Skin epidermis (tissue), 12 donors: ENCODE results near the gene DBNDD1.
A peak's percentile ranks its signal among the peaks of the same experiment; 100 is the strongest.
"Not testable (repeated sequence)": the region's sequence is repeated elsewhere in the genome, so short reads cannot be mapped to it uniquely, and the experiment has no call there.

Source experiments
- H3K27ac ChIP-seq, 21 experiments: fragments of 200-600 bp; sonication (generic) in 11 of 21; one replicate each; pipeline ENCODE4 v1.5.0; 2020; ENCODE audit warnings: mild to moderate bottlenecking in 3 of 21, inconsistent platforms in 2 of 21, moderate library complexity in 2 of 21
- H3K4me3 ChIP-seq, 7 experiments: fragments of 200-600 bp; sonication (generic) in 2 of 7; one replicate each; pipeline ENCODE4 v1.5.0; 2020; ENCODE audit warnings: inconsistent platforms in 2 of 7, mild to moderate bottlenecking in 2 of 7, moderate library complexity in 1 of 7

DBNDD1 gene

DNA sequence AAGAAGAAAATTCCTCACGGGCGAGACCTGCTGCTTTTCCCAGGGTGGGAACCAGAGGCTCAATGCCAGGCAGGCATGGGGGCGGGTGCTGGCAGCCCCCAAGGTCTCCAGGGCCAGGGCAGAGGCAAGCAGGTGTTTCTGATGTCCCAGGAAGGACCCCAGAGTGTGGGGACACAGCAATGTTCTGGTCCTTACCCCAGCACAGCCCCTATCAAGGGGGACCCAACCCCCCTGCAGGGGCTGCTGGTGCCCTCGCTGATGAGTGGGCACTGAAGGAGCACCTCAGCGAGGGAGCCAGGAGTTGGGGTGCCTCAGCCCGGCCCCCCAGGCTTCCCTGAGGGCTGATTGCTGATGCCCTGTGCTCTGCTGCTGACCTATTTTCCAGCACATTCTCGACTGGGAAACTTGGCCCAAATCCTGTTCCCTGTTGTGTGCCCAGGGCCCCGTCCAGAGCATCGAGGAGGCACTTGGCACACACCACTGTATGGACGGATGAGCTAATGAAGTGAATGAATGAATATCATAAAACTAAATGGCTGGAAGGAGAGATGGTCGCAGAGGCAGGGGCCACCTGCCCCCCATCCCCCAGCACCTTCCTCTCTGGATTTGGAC is 2.8 kb downstream of the DBNDD1 start:
- H3K27ac ChIP-seq, result no peak overlapping the region
- no peak overlapping the region for H3K4me3 ChIP-seq

GRCh38 chr16:90015586-90016338 is 3.5 kb downstream of the DBNDD1 start:
- H3K4me3 ChIP-seq, result no peak overlapping the region
- H3K27ac ChIP-seq, result no peak overlapping the region

GRCh38 chr16:90012991-90013745 is 6.1 kb downstream of the DBNDD1 start:
- Histone ChIP-seq H3K4me3 (no peak overlapping the region), H3K27ac (no peak overlapping the region)

GRCh38 chr16:90011908-90012501 is 7.3 kb downstream of the DBNDD1 start:
- Histone ChIP-seq H3K4me3 (no peak overlapping the region), H3K27ac (no peak overlapping the region)

DNA sequence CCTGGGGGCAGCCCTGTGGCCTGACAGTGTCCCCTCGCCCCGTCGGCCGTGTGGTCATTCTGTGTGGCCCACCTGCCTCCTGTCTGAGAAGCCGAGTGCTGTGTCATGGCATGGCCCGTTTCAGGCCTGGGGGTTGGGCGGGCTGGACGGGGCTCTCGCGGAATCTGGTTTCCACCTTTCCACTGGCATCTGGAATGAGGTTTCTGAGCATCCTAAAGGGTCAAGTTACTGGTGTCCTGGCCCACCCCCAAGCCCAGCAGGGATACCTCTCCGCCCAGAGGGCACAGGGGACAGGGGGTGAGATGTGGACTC is 7.8 kb downstream of the DBNDD1 start:
- Histone ChIP-seq H3K4me3 (no peak overlapping the region), H3K27ac (no peak overlapping the region)

GRCh38 chr16:90010676-90011507 is 8.4 kb downstream of the DBNDD1 start:
- Histone ChIP-seq H3K27ac (no peak overlapping the region), H3K4me3 (no peak overlapping the region)

- no peak overlapping the region for H3K27ac ChIP-seq
- no peak overlapping the region for H3K4me3 ChIP-seq
These were observed 9.9 kb downstream of the DBNDD1 start for GRCh38 chr16:90009172-90009899.

DNA sequence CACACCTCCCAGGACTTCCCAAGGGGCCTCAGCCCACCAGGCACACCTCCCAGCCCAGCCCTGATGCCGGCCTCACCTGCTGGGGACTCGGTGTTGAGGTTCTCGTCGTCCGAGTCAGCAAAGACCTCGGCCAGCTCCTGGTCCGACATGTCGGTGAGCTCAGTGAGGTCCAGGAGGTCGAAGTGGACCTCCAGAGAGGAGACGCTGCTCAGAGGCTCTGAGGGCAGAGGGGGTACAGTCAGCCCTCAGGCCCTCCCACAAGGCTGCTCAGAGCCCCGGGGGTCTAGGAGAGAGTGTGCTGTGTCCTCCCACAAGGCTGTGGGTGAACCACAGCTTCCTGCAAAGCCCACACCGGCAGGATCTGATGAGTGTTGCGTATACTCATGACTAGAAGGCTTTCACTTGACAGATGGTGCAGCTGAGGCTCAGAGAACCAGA is 10.5 kb downstream of the DBNDD1 start:
- Histone ChIP-seq H3K27ac (no peak overlapping the region), H3K4me3 (no peak overlapping the region)

- H3K4me3 ChIP-seq, H3K27ac ChIP-seq: not testable (repeated sequence)
These were observed 11.5 kb downstream of the DBNDD1 start for GRCh38 chr16:90007635-90008234.

DNA sequence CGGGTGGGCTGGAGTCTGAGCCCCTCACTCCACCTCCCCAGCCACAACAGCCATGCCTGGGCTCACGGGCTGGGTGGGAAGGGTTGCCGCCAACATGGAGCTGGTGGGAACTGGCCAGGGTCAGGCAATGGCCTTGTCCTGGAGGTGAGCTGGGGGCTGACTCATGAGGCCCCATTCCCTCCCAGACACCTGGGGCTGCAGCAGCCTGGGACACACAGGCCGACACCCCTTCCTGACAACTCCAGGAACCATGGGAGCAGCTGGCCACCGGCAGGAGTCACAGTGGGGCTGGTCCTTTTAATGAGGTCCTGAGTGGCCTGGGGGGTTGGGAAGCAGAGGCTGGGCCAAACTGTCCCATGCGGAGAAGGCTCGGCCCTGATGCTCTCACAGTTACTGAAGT is 12.2 kb downstream of the DBNDD1 start:
- Histone ChIP-seq H3K27ac (no peak overlapping the region), H3K4me3 (no peak overlapping the region)

DNA sequence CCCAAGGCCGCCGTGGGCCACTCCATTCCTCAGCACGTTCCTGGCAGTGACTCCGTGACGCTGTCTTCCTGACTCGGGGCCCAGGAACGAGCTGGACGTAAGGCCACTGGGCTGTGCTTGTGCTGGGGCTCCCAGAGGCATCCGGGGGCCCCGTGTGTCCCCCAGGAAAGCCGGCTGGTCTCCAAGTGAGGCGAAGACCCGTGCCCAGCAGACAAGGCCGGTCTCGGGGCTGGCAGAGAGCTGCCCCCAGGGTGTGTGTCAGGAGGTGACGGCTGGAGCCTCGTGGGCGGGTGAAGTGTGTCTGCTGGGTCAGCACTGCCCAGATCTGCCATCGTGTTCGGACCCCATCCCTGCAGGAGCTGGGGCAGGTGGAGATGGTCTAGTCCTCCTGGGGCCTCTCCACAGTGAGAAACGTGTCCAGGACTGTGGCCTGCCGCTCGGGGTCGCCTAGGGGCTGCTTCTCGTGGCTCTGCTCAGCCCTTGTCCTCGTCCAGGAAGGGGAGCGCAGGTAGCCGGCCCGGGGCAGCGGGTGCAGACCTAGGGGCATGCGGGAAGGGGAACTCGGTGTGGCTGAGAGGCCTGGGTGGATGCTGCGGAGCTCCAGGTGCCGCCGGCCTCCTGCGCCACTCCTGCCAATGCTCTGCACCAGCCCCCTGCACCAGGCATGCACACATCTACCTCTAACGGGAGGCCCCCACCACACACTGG is 13.1 kb downstream of the DBNDD1 start:
- H3K4me3 ChIP-seq, result no peak overlapping the region
- no peak overlapping the region for H3K27ac ChIP-seq

GRCh38 chr16:90004577-90004976 is 14.7 kb downstream of the DBNDD1 start:
- Histone ChIP-seq H3K4me3 (no peak overlapping the region), H3K27ac (no peak overlapping the region)

DNA sequence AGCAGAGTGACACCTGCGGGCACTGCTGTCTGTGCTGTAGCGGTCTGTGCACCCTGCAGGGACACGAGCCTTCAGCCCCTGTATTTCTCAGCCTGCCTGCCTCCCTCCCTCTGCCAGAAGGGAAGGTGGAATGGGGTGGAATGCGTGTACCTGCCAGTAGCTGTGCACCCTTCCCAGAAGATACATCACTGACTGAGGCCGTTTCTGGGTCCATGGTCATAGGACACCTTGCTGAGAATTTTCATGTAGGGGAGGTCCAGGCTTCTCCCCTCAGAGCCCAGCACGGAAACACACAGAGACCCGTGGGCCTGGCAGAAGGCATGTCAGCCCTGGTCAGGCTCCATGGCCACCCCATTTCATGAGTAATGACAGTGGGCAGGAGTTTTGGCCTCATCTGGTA is 16.5 kb downstream of the DBNDD1 start:
- Histone ChIP-seq H3K27ac (no peak overlapping the region), H3K4me3 (no peak overlapping the region)

- H3K4me3 ChIP-seq, result no peak overlapping the region
These were observed 17.3 kb downstream of the DBNDD1 start for GRCh38 chr16:90001761-90002503.

GRCh38 chr16:90000733-90001427 is 18.4 kb downstream of the DBNDD1 start:
- no peak overlapping the region for H3K27ac ChIP-seq
- no peak overlapping the region for H3K4me3 ChIP-seq

More at GRCh38 chr16:90001761-90002503, 17.3 kb downstream of the DBNDD1 start:
- H3K27ac ChIP-seq, result peak overlapping the region in 1 of 21 experiments; percentile 65

DNA sequence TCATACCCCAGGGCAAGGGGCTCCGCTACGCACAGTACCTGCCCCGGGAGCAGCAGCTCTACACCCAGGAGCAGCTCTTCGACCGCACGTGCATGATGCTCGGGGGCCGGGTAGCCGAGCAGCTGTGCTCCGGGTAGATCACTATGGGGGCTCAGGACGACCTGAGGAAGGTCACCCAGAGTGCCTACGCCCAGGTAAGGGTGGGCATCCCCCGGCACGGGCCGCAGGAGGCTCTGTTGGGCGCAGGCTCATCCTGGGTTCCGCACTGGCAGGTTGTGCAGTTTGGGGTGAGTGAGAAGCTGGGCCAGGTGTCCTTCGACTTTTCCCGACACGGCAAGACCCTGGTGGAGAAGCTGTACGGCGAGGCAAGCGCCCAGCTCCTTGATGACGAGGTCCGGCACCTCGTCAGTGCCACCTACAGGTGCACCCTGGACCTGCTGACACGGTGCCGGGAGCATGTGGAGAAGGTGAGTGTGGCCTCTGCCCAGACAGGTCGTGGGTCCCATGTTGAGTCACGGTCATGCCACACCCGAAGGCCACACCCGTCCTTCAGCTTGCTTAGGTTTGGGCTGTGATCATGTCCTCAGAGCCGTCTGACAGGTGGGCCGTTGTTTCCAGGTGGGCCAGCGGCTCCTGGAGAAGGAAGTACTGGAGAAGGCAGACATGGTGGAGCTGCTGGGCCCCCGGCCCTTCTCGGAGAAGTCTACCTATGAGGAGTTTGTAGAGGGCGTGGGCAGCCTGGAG is 19.3 kb downstream of the DBNDD1 start:
- no peak overlapping the region for H3K27ac ChIP-seq
- no peak overlapping the region for H3K4me3 ChIP-seq
